T1000 (cell line): Measurements from ENCODE around the gene PAXIP1.
"Not testable (repeated sequence)": the region's sequence is repeated elsewhere in the genome, so short reads cannot be mapped to it uniquely, and the experiment has no call there.

Source experiments
- DNase-seq: peaks from one replicate; lab custom pipeline; 2025; ENCODE audit warnings: mixed read lengths; lab: John Stamatoyannopoulos, UW

PAXIP1 gene, protein sequence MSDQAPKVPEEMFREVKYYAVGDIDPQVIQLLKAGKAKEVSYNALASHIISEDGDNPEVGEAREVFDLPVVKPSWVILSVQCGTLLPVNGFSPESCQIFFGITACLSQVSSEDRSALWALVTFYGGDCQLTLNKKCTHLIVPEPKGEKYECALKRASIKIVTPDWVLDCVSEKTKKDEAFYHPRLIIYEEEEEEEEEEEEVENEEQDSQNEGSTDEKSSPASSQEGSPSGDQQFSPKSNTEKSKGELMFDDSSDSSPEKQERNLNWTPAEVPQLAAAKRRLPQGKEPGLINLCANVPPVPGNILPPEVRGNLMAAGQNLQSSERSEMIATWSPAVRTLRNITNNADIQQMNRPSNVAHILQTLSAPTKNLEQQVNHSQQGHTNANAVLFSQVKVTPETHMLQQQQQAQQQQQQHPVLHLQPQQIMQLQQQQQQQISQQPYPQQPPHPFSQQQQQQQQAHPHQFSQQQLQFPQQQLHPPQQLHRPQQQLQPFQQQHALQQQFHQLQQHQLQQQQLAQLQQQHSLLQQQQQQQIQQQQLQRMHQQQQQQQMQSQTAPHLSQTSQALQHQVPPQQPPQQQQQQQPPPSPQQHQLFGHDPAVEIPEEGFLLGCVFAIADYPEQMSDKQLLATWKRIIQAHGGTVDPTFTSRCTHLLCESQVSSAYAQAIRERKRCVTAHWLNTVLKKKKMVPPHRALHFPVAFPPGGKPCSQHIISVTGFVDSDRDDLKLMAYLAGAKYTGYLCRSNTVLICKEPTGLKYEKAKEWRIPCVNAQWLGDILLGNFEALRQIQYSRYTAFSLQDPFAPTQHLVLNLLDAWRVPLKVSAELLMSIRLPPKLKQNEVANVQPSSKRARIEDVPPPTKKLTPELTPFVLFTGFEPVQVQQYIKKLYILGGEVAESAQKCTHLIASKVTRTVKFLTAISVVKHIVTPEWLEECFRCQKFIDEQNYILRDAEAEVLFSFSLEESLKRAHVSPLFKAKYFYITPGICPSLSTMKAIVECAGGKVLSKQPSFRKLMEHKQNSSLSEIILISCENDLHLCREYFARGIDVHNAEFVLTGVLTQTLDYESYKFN

DNA sequence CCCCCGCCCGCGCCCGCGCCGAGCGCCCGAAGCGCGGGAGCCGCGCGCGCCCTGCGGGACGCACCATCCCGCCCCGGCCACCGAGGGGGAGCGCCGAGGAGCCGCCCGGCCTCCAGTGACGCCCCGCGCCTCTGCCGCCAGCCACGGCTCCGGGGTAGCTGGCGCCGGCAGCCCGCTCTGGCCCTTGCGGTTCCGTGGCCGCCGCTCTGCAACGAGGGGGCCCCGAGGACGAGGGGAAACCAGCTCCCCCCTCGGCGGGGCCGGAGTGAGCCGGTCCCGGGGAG lies at the start of gene PAXIP1:
TSS of gene PAXIP1 (minus strand) at position 33 of the 284 bp plus-strand sequence. CDS start 195 bp downstream, outside the sequence.
- no peak for DNase-seq

DNA sequence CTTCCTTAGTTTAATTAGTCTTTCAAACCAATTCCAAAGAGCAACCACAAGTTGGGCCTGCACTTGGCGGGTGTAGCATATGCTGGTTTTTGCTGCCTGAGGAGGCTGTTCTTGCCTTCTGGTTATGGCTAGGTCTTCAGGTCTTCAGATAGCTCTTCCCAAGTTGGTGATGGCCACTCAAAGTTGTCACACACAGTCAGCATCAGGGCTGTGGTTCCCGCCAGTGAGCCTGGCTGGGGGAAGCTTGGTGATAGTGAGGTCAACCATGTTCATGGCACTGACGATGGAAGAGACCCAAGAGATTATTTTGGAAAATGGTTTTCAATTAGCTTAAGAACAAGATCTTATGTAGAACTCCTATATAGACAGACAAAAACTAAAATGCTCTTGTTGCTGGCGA lies 48.4 kb upstream of the PAXIP1 start:
- no peak for DNase-seq

DNA sequence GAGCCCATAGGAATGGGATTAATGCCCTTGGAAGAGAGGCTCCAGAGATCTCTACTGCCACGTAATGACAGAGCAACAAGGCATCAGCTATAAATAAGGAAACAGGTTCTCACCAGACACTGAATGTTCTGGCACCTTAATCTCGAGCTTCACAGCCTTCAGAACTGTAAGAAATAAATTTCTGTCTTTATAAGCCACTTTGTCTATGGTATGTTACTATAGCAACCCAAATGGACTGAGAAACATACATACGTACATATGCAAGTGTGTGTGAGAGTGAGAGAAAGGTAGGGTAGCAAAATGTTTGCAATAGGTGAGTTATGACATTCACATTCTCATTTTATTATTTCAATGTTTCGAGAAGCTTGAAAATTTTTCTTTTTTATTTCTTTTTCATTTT lies 45.1 kb upstream of the PAXIP1 start:
- no peak for DNase-seq

DNA sequence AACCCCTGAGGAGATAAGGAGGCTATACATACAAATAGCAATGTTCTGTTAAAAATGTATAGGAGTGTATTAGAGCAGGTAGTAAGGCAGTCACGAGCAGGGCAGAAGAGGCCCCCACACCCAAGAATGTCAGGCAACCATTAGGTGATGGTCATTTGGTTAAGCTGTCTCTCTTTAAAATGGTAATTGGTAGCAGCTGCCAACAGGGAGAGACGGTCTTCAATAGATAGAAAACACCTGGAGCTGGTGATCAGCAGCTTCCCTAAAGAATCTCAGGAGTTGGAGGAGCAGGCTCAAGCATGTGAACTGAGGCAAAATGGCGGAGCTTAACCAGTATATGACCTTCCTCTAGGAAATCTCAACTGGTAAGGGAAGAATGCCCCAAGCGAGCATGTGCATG lies 40.8 kb upstream of the PAXIP1 start:
- DNase-seq: no peak

DNA sequence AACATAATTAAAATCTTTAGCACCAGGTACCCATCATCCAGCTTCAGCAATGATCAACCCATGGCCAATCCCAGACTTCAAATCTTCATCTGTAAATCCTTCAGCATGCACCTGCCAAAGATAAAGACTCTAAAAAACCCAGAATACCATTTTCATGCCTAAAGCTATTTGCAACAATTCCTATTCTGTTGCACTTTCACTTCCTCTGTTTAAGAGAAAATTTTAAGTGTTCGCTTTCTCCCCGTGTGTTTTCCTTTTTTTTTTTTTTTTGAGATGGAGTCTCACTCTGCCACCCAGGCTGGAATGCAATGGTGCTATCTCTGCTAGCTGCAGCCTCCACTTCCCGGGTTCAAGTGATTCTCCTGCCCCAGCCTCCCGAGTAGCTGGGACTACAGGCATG lies 35.4 kb upstream of the PAXIP1 start:
- no peak for DNase-seq

DNA sequence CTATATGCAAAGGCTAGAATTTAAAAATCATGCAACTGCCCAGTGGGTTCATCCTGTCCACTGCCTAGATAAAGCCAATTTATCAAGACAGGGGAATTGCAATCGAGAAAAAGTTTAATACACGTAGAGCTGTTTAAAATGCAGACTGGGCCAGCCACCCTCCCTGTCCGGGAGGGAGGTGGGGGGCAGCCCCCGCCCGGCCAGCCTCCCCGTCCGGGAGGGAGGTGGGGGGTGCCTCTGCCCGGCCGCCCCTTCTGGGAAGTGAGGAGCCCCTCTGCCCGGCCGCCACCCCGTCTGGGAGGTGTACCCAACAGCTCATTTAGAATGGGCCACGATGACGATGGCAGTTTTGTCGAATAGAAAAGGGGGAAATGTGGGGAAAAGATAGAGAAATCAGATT lies 31.6 kb upstream of the PAXIP1 start:
- not testable (repeated sequence) for DNase-seq

DNA sequence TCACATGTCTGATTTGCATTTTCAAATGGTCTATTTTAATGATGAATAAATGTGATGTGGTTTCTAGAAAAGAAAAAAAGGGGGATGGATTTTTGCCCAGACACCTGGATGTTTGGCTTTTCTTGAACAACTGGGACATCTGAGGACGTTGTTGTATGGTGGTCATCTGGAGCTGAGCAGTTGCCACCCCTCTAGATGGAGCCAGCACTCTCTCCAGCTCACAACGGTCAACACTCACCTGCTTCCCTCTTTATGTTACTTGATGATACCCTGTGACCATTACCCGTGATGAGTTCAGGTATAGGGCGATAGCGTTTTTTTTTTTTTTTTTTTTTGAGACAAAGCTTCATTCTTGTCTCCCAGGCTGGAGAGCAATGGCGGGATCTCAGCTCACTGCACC lies 30.1 kb upstream of the PAXIP1 start:
- DNase-seq: no peak

DNA sequence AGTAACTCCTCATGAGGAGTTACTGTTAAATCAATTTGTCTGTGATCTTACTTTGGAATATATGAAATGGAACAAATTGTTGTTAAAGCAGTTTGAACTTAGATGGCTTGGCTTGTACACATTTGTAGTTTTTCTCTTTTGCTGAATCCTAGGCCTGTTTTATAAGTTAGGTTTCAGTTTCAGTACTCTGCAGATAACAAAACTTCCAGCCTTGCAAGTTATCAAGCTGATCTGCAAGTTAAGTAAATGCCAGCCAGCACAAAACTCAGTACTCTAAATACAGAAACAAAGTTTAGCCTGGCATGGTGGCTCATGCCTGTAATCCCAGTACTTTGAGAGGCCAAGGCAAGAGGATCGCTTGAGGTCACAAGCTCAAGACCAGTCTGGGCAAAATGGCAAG lies 25.0 kb upstream of the PAXIP1 start:
- no peak for DNase-seq

DNA sequence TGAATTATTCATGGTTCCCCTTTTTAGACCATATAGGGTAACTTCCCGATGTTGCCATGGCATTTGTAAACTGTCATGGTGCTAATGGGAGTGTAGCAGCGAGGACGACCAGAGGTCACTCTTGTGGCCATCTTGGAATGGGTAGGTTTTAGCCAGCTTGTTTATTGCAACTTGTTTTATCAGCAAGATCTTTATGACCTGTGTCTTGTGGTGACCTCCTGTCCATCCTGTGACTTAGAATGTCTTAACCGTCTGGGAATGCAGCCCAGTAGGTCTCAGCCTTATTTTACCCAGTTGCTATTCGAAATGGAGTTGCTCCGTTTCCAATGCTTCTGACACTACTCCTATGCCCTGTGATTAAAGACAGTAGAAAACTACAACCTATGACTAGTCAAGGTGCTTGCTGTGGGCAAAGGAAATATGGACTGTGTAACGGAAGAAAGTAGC lies 18.8 kb upstream of the PAXIP1 start:
- no peak for DNase-seq

DNA sequence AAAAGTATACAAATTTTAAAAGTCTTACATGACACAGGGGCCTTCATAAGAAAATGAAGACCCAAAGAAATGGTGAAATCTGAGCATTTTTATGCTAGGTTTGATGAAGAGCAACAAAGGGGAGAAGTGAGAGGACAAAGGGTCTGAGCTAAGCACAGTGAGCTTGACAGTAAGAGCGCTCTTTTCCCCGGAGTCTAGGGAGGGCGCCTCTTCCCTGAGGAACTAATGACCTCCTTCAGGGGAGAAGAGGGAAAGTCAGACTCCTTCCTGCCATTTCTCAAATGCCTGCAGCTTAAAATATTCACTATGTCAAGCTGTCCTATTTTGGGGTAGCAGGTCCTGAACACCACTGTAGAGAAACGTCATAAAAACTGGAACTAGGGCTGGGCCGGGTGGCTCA lies 18.1 kb upstream of the PAXIP1 start:
- DNase-seq: no peak

DNA sequence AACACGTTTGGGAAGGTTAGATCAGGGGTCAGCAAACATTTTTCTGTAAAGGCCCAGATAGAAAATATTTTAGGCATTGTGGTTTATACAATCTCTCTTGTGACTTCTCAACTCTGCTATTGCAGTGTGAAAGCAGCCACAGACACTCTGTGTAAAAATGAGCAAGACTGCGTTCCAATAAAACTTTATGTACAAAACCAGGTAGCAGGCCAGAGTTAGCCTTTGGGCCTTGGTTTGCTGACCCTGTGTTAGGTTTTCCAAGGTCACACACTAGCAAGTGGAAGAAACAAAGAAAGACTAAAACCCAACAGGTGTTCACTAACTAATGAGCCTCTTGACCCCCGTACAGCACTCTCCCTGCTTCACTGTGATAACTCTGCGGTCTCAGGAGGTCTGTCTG lies 14.9 kb upstream of the PAXIP1 start:
- DNase-seq: no peak

DNA sequence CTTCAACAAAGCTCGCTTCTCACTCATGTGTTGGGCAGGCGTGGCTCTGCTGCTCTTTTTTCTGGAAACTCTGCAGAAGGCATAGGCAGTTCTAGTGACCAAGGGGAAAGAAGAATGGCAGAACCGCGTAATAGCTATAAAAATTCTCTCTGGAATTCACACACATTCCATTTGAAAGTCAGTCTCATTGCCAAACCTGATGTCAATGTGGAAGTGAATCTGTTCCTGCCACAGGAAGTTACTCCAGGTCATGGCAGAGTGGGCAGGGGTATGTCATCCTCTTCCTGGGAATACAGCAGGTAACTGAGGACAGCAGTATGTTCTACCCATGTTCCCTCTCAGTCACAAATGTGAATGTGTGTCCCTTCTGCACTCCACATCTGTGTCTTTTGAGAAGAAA lies 8.2 kb upstream of the PAXIP1 start:
- DNase-seq: no peak

DNA sequence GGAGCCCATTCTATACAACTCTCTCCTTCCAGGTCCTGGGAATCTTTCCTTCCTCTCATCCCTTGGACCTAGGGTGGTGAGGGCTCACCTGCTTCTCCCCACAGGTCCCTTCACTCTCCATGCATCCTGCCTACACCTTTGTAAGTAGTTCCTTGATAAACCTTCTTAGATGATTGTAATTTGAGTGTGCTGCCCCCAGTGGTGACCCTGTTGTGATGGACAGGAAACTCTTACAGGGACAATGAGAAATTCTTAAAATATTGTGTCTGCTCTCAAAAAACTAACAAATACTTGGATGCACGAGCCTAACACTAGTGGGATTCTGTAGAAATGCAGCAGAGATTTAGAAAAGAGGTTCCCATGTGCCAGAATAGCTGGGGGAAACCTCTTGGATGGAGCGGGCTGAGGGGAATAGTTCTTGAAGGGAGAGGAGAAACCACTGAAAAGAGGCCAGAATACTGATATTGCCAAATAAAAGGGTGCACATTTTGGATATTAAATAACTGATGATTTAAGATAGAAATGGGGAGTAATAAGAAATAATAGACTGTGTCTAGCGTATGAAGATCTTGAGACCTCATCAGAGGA lies 6.7 kb upstream of the PAXIP1 start:
- no peak for DNase-seq

DNA sequence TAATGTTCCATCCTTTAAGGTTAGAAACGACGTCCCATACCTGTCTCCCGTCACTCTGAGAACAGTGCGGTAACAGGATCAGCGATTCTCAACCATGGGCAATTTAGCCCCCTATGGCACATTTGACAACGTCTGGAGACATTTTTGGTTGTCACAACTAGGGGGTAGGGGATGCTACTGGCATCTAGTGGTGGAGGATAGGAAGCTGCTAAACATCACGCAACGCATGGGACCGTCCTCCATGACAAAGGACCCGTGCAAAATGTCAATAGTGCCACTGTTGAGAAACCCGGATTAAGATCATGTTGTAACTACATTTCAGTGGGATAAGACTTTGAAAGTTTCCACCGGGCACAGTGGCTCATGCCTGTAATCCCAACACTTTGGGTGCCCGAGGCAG lies 5.0 kb upstream of the PAXIP1 start:
- no peak for DNase-seq

DNA sequence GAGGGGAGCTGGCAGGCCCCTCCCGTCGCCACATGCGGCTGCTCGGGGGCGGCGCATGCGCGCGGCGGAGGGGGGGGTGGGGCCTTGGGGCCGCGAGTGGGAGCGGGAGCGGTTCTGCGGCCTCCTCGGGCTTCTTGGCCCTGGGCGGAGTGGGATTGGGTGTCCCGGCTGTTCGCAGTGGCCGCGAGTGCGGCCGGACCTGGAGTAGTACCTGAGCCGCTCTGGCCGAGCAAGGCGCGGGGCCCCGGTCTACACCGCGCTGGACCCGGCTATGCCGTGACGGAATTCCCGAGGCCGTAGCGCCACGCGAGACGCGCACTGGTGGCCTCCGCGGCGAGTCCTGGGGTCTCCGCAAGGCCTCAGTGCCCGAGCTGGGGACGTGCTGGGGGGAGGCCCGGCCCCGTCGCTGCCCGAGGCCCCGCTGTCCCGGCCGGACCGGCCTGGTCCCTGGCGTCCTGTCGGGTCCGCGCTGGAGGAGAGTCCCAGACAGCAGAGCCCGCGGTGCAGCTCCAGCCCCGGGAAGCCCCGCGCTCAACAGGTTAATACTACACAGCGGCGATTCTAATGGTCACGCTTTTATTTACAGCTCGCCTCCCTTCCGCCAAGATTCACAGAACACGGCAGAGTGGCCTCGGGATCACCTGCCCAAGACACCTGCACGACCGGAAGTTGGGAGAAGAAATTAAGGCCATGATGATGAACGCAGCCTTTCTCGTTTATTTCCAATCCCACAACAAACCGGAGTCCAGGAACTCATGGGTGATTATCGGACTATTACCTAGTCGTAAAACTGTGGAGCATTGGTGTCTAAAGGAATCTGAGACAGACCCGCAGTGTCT lies 671 bp upstream of the PAXIP1 start:
- DNase-seq: peak; percentile 59

DNA sequence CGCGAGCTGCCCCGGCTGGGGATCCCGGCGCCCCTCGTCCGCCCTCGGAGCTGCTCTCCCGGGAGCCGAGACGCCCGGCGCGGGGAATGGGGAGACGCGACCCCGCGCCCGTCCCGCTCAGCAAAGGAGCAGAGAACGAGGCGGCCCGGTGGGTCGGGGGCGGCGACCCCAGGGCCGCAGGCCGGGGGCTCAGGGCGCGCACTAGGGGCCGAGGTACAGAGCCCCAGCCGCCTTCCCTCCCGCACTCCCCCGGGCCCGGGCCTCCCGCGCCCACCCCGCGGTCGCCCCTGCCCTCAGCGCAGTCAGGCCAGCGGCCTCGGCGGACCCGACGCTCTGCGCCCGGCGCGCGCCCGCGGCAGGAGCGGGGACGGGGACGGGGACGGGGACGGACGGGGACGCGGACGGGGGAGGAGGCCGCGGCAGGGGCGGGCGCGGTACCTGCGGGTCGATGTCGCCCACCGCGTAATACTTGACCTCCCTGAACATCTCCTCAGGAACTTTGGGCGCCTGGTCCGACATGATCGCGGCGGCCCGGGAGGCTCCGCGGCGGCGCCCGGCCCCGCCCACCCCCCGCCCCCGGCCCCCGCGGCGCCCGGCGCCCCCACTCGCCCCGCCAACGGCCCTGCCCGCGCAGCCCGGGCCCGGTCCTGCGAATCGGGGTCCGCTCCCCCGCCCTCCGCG lies 373 bp downstream of the PAXIP1 start:
- DNase-seq: no peak

DNA sequence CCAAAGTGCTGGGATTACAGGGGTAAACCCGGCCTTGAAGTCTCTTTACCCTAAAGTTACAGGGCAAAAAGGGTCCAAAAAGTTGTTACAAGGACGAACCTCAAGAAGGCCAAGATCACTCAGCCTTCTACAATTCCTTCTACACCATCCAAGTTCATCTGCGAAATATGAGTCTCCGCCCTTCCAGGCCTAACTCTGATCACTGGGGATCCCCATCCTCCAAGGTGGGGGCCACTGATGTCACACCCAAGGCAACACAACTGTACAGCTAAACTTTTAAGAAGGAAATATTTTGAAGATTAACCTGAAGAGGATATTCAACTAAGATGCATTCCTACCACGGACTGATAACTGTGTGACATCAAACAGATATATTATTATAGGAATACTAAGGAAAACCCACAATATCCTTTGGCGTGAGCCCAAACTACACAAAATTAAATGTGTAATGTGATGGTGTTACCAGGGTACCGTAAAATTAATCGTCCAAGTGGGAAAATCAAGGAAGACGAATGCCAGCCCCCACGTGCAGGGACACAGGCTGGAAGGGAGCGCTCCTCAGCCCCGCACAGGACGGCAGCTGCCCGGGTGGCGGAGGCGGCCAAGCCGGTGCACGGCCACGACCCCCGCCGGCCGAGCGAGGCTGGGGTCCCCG lies 1.0 kb downstream of the PAXIP1 start:
- no peak for DNase-seq

DNA sequence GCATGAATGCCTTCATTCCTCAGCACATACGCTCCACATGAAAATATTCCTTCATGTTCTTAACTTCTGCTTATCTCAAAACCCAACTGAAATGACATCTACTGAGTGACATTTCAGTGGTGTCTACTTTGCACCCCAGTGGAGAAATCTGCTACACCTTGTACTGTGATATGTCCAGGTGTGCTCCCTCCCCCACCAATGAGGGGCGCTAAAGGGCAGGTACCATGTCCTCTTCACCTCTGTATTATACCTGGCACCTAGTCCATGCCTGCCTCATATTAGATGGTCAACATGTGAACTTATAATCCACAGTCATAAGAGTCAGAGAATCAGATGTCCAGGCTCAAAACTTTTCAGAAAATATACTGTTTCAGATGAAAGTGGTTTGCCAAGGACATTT lies 2.1 kb downstream of the PAXIP1 start:
- DNase-seq: no peak

DNA sequence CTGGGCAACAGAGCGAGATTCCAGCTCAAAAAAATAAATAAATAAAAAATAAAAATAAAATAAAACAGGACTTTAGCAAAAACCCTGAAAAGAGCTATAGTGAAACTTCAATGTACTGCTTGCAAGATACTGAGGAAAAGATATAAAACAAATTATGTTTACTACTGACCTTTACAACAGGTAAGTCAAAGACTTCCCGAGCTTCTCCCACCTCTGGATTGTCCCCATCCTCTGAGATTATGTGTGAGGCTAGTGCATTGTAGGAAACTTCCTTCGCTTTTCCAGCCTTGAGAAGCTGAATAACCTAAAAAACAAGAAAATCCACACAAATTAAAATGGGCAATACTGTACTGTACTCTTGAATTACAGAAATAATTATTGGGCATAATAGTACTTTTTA lies 4.4 kb downstream of the PAXIP1 start:
- no peak for DNase-seq

DNA sequence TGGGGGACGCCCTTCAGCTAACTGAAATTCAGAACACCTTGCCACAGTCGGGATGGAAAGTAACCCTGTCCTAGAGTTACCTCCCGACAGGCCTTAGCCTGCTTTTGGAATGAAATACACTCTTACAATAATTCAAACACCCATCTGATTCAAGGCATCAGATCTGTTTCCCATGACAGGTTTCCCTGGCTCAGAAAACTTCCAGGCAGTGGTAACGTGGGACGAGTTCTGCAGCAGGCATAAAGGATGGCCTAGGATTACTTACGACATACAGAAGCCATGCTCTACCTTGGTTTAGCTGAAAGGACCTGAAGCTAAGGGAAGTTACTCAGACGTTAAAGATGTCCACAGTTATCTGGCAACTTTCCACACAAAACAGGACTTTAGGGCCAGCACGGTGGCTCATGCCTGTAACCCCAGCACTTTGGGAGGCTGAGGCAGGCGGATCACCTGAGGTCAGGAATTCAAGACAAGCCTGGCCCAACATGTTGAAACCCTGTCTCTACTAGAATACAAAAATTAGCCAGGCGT lies 5.0 kb downstream of the PAXIP1 start:
- DNase-seq: no peak
